Small intestine (tissue), 7 donors: ENCODE results near the gene GRK4. TPM values are rescaled to one million over a fixed set of nuclear protein-coding genes. Genes with fewer than 3 reads are reported as not detected.
A peak's percentile ranks its signal among the peaks of the same experiment; 100 is the strongest.
"Not testable (repeated sequence)": the region's sequence is repeated elsewhere in the genome, so short reads cannot be mapped to it uniquely, and the experiment has no call there.

Experiments used
- DNase-seq, 2 donors: peaks; one replicate each; pipeline versions ENCODE4 v3.0.0 to v3.0.0-alpha.2; 2013
- FAIRE-seq: peaks from 2 replicates; lab custom pipeline; 2012; peaks lifted over from hg19 to GRCh38; lab: Jason Lieb, UNC
- H3K27ac ChIP-seq, 3 donors: one replicate each; pipeline ENCODE4 v1.5.1; 2013; ENCODE audit warnings: low read length in 2 of 3, mild to moderate bottlenecking in 2 of 3, control low read depth in 1 of 3, inconsistent platforms in 1 of 3, low read depth in 1 of 3, moderate library complexity in 1 of 3
- H3K27me3 ChIP-seq, 3 donors: one replicate each; pipeline ENCODE4 v1.6.1; 2013; ENCODE audit warnings: low read length in 3 of 3, inconsistent platforms in 1 of 3; ENCODE audit not compliant: control insufficient read depth in 3 of 3, insufficient read depth in 3 of 3
- H3K36me3 ChIP-seq, 3 donors: one replicate each; pipeline ENCODE4 v1.6.1; 2013; ENCODE audit warnings: low read length in 3 of 3, inconsistent platforms in 1 of 3, low read depth in 1 of 3, mild to moderate bottlenecking in 1 of 3, moderate library complexity in 1 of 3; ENCODE audit not compliant: control insufficient read depth in 3 of 3, insufficient read depth in 2 of 3
- H3K4me1 ChIP-seq, 3 donors: one replicate each; pipeline ENCODE4 v1.6.1; 2013; ENCODE audit warnings: low read length in 2 of 3, inconsistent platforms in 1 of 3, low read depth in 1 of 3, mild to moderate bottlenecking in 1 of 3, moderate library complexity in 1 of 3; ENCODE audit not compliant: control insufficient read depth in 3 of 3, insufficient read depth in 2 of 3
- H3K4me3 ChIP-seq, 3 donors: one replicate each; pipeline ENCODE4 v1.5.1; 2013; ENCODE audit warnings: low read length in 3 of 3, control low read depth in 1 of 3, inconsistent platforms in 1 of 3, low read depth in 1 of 3, mild to moderate bottlenecking in 1 of 3, moderate library complexity in 1 of 3
- H3K9me3 ChIP-seq, 2 donors: one replicate each; pipeline ENCODE4 v1.6.1; 2013; ENCODE audit warnings: low read depth in 1 of 2, low read length in 1 of 2; ENCODE audit not compliant: control insufficient read depth in 2 of 2, insufficient read depth in 1 of 2
- WGBS, 3 donors: extraction: QIAGEN DNeasy Blood & Tissue Kit; methylation state at CpG; one replicate each; pipeline ENCODE4 v1.1.7; 2013; 5-methylcytosine and 5-hydroxymethylcytosine counted together
- polyA plus RNA-seq, 4 donors: library from polyadenylated mRNA; stranded (reverse) in 3 of 4; unstranded in 1 of 4; fragments of 200-250 nt in 3 of 4; fragments of 120-200 nt in 1 of 4; gene quantifications; one replicate each; pipeline versions ENCODE4 v1.2.1 to v1.2.3, GENCODE V29; 2013
- donor health status: healthy with polysubstance abuse.
- donor health status: control.
- donor health status: control.
- donor health status: Bipolar disorder and iron deficiency.
- donor health status: healthy.

GRK4 gene
- polyA plus RNA-seq, 4 donors = 1.1 to 3.8 (median 2.3) TPM

DNA sequence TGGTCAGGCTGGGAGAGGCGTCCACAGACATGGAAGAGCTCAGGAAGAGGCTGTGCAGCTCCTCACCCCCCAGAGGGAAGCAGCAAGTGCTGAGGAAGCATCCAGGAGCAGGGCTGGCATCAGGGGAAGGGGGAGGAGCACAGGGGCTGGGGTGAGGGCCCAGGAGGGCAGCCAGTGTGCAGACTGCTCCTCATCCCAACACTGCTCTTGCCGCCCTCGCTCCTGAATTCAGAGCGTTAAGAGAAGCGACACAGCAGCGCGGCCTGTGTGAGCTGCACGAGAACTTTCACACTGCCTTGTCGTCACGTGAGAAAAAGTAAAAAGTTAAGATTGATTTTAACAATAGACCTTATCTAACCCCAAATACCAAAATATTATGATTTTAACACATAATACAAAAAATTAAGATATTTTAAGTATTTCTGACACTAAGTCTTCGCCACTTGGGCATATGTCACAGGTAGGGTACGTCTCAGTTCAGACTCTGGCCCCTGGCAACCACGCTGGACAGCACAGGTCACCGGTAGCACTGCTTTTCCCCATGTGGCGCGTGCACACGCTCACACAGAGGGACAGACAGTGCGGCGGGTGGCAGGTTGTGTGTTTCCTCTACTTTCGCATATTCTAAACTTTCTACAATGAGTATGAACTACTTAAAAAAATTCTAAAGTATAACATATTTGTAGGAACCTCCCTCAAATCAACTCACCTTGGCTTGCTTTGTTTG lies 19.8 kb upstream of the GRK4 start:
- DNase-seq (no peak), FAIRE-seq (no peak)
- no peaks in the 10 kb centered on the region for H3K27me3 ChIP-seq
- H3K36me3 ChIP-seq = peaks cover 3 to 96% (median 4%) of the 10 kb centered on the region in 3 donors
- 94 to 96% (median 94%) methylated on average over 20 of the region's 20 CpGs for WGBS, 3 donors
- no peak overlapping the region for H3K27ac ChIP-seq
- H3K4me3 ChIP-seq = no peak overlapping the region
- H3K4me1 ChIP-seq = peaks cover 0 to 7% (median 0%) of the 10 kb centered on the region in 3 donors
- no peaks in the 10 kb centered on the region for H3K9me3 ChIP-seq

DNA sequence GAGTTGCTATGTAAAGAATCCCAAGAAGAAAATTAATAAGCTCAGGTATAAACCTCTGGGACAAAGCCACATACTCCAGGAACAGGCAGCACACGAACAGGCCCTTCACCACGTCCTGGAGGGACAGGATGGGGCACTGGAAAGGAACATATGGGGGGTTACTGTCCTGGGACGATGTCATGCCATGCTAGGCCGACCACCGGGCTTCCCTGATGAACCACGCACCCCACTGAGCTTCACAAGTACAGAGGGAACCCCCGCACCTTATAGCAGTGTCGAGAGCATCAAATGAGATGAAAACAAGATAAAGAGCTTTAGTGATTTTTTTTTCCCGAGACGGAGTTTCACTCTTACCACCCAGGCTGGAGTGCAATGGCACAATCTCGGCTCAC lies 19.3 kb upstream of the GRK4 start:
- FAIRE-seq (no peak), DNase-seq (no peak)
- H3K4me3 ChIP-seq = no peak overlapping the region
- no peaks in the 10 kb centered on the region for H3K27me3 ChIP-seq
- H3K4me1 ChIP-seq = peaks cover 0 to 7% (median 0%) of the 10 kb centered on the region in 3 donors
- H3K36me3 ChIP-seq = peaks cover 2 to 96% (median 3%) of the 10 kb centered on the region in 3 donors
- H3K9me3 ChIP-seq = no peaks in the 10 kb centered on the region
- WGBS, 3 donors = 84 to 90% (median 87%) methylated on average over 11 of the region's 11 CpGs
- H3K27ac ChIP-seq = no peak overlapping the region

DNA sequence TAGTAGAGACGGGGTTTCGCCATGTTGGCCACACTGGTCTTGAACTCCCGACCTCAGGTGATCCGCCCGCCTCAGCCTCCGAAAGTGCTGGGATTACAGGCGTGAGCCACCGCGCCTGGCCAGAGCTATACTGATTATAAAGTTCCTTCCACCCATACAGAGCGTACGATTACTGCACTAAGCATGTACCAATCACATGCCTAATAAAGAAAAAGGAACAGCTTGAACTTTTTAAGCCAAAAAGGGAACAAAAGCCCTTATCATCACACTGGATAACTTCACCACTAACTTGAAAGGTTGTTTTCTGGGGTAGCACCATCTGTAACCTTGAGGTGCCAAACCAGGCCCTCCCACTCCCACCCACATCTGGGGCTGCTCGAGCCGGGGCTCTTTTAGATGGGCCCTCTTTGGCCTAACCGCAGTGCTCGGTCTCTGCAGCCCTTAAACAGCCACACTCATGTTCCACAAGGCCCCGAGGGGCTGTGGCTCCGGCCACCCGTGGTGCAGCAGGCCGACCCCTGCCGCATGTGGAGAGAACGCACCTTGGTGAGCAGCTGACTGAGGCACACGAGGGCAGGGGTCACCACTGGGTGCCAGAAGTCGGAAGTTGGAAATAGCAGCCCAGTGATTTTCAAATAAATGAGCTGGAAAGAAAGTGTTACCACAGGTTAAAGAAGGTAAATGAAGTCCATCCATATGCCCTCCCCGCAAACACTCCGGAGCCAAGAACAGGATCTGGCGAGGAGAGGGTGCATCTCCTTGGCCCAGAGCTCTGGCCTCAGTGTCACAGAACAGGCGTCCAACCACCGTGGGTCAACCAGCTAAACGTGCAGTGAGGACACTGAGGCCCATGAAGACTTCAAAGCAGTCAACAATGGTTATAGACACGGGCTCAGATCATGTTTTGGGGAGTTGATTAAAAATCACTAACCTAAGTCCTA lies 18.5 kb upstream of the GRK4 start:
- DNase-seq = no peak
- peaks cover 2 to 96% (median 8%) of the 10 kb centered on the region in 3 donors for H3K36me3 ChIP-seq
- no peak overlapping the region for H3K27ac ChIP-seq
- peaks cover 0 to 7% (median 0%) of the 10 kb centered on the region in 3 donors for H3K4me1 ChIP-seq
- no peak overlapping the region for H3K4me3 ChIP-seq
- peaks cover 0 to 2% of the 10 kb centered on the region in 2 donors for H3K9me3 ChIP-seq
- no peaks in the 10 kb centered on the region for H3K27me3 ChIP-seq
- FAIRE-seq = no peak
- 89 to 93% (median 89%) methylated on average over 30 of the region's 30 CpGs for WGBS, 3 donors

DNA sequence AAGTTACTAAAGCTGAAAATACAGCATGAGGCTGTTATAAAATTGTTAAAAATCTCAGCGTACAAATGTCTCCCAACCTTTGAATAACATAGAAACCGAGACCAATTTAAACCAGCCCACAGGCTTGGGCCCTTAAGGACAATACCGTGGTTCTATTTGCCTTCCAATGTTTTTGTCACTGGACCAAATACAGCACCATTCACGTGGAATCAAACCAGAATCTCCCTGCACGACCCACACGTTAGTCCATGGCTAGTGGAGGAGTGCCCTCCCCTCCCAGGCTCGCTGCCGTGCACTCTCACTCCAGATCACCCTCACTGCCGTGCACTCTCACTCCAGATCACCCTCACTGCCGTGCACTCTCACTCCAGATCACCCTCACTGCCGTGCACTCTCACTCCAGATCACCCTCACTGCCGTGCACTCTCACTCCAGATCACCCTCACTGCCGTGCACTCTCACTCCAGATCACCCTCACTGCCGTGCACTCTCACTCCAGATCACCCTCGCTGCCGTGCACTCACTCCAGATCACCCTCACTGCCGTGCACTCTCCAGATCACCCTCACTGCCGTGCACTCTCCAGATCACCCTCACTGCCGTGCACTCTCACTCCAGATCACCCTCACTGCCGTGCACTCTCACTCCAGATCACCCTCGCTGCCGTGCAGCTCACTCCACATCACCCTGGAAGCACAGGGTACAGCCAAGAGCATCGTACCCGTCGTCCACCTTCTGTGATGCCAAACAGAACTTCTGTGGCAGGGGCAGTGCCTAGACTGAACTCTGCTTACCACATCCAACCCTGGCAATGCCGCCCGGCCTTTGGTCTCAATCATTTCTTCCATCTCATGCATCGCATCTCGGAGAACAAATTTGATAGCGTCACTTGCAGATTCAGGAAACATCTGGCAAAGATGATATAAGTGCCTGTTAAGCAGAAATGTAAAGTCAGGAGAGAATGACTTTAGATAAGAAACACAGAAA lies 17.5 kb upstream of the GRK4 start:
- H3K4me3 ChIP-seq, H3K9me3 ChIP-seq, DNase-seq, H3K27ac ChIP-seq, FAIRE-seq, H3K4me1 ChIP-seq, H3K27me3 ChIP-seq: not testable (repeated sequence)
- WGBS, 3 donors = 91 to 94% (median 93%) methylated on average over 28 of the region's 30 CpGs
- peaks cover 4 to 91% (median 5%) of the 10 kb centered on the region in 3 donors for H3K36me3 ChIP-seq

DNA sequence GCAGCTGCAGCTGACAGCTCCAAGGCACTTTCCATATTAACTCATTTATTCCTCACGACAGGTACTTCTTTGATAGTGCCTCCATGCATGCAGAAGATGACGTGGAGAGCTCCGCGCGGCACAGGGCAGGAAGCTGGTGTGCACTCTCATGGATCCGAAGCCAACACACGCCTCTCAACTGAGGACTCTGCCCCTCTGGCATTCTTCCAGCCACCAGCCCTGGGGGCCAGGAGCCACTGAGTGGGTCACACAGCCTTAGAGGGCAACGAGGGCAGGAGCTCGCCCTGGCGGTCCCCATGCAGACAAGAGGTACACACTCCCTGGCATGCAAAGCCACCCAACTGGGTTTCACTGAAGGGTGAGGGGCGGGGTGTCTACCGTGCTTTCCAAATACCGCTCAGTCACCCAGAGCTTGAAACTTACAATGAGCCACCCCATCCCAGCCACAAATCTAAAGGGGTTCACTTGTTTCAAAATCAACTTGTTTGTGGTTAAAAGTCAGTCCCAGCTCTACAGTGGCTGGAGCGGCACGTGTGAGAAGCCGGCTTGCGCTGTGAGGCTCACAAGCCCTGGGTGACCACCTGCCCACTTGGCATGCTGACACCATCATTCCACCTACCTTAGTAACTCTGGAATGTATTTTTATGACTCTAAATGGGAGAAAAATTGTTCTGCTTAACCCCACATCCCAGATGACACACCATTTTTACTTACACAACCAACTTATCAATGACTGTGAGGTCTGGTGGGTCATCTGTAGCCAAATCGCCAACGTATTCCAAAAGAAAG lies 16.4 kb upstream of the GRK4 start:
- Histone ChIP-seq H3K4me1 (peaks cover 0 to 7% (median 0%) of the 10 kb centered on the region in 3 donors), H3K36me3 (peaks cover 8 to 90% (median 12%) of the 10 kb centered on the region in 3 donors), H3K4me3 (no peak overlapping the region), H3K27ac (no peak overlapping the region), H3K27me3 (no peaks in the 10 kb centered on the region), H3K9me3 (peaks cover 0 to 2% of the 10 kb centered on the region in 2 donors)
- no peak for FAIRE-seq
- peak; percentile 69 to 73 for DNase-seq
- 38 to 77% (median 61%) methylated on average over 19 of the region's 19 CpGs for WGBS, 3 donors

DNA sequence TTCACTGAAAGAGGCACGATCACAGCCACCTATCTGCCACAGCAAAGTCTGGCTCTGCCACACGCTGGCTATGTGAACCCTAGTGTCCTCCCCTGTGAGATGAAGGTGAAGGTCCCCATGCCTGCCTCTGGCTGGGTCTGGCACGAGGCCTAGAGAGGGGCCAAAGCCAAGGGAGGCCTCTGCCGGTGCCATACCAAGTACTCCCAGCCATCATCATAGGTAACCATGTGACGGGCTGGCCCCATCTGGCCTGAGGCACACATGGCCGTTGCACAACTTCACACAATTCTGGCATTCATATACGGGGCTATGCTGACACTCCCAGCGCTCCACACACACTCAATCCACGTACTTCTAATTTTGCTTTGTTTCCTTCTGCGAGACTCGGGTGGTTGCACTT lies 15.4 kb upstream of the GRK4 start:
- no peak for FAIRE-seq
- H3K27me3 ChIP-seq = no peaks in the 10 kb centered on the region
- H3K4me3 ChIP-seq = no peak overlapping the region
- WGBS, 3 donors = 84 to 89% (median 89%) methylated on average over 11 of the region's 11 CpGs
- H3K36me3 ChIP-seq = peaks cover 9 to 88% (median 13%) of the 10 kb centered on the region in 3 donors
- peaks cover 0 to 2% of the 10 kb centered on the region in 2 donors for H3K9me3 ChIP-seq
- H3K27ac ChIP-seq = no peak overlapping the region
- H3K4me1 ChIP-seq = peaks cover 0 to 7% (median 0%) of the 10 kb centered on the region in 3 donors
- no peak for DNase-seq
